ENCODE results near the gene FKTN.

DNA sequence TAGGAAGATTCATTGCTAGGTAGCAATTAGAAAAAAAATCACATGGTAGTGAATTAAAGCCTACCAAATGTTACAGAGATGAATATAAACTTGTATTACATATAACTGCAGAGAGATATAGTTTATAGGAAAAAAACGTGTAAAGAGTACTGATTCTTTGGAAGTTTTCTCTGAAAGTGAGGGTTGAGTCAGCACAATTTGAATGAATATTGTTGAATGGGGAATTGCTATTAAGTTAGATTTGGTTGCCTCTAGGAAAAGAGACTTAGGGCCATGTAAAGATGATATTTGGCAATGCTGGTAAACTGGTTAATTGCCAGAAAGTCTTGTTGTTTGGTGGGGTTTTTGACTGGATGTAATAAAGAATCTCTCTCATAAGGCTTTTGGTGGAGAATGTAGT is 67.2 kb downstream of the FKTN start:
- no peak for TF ChIP-seq POLR2A (IDR thresholded peaks at IDR 0.05; ENCODE audit: low read length)
- no peak for TF ChIP-seq GATA1 (IDR thresholded peaks at IDR 0.05; ENCODE audit: low read depth, low read length)

Measured in erythroblast (primary cell).